HepG2 (cell line): ENCODE results near the gene JSRP1. TPM values are rescaled to one million over a fixed set of nuclear protein-coding genes. Genes with fewer than 3 reads are reported as not detected.
A peak's percentile ranks its signal among the peaks of the same experiment; 100 is the strongest.

Experiments used
- CSRNP2 ChIP-seq: sonication (generic); formaldehyde crosslinking; conservative IDR thresholded peaks from 2 replicates; pipeline ENCODE4 v1.8.0; 2022; ENCODE audit warnings: low read depth, missing genetic modification reagents
- GATA4 ChIP-seq: sonication (generic); IDR thresholded peaks from 2 replicates; pipeline ENCODE4 v1.6.1; 2016; ENCODE audit warnings: antibody characterized with exemption, low read depth, borderline replicate concordance
- GATAD2A ChIP-seq: IDR thresholded peaks from 2 replicates; pipeline ENCODE4 v1.6.1; 2016
- GTF3A ChIP-seq: sonication (generic); formaldehyde crosslinking; conservative IDR thresholded peaks from 2 replicates; pipeline ENCODE4 v1.4.0; 2020; ENCODE audit warnings: mild to moderate bottlenecking, missing genetic modification reagents
- HOXA3 ChIP-seq: sonication (generic); formaldehyde crosslinking; IDR thresholded peaks from 2 replicates; pipeline ENCODE4 v1.5.0; 2020; ENCODE audit warnings: missing genetic modification reagents
- ISL2 ChIP-seq: sonication (generic); formaldehyde crosslinking; IDR thresholded peaks from 2 replicates; pipeline ENCODE4 v1.5.0; 2020; ENCODE audit warnings: missing genetic modification reagents
- MAFF ChIP-seq: IDR thresholded peaks from 2 replicates; pipeline ENCODE4 v1.6.1; 2011; ENCODE audit warnings: low read depth, low read length, improper control_type of control experiment
- MEIS1 ChIP-seq: sonication (generic); formaldehyde crosslinking; IDR thresholded peaks from 2 replicates; pipeline ENCODE4 v1.9.0; 2021; ENCODE audit warnings: mild to moderate bottlenecking, missing genetic modification reagents, moderate library complexity, borderline replicate concordance
- PAXIP1 ChIP-seq: sonication (generic); formaldehyde crosslinking; conservative IDR thresholded peaks from 2 replicates; pipeline ENCODE4 v1.4.0; 2020; ENCODE audit warnings: mild to moderate bottlenecking, missing genetic modification reagents, moderate library complexity
- SNAPC4 ChIP-seq: sonication (generic); formaldehyde crosslinking; IDR thresholded peaks from 2 replicates; pipeline ENCODE4 v1.4.0; 2020; ENCODE audit warnings: mild to moderate bottlenecking, missing genetic modification reagents
- TCF7 ChIP-seq: sonication (generic); IDR thresholded peaks from 2 replicates; pipeline ENCODE4 v1.6.1; 2016; ENCODE audit warnings: antibody characterized with exemption, low read depth
- XBP1 ChIP-seq: sonication (generic); formaldehyde crosslinking; IDR thresholded peaks from 2 replicates; pipeline ENCODE4 v1.5.0; 2020; ENCODE audit warnings: missing genetic modification reagents
- ZBTB46 ChIP-seq: sonication (generic); formaldehyde crosslinking; IDR thresholded peaks from 2 replicates; pipeline ENCODE4 v1.4.0; 2020; ENCODE audit warnings: mild to moderate bottlenecking, missing genetic modification reagents, borderline replicate concordance
- ZFP1 ChIP-seq: IDR thresholded peaks from 2 replicates; pipeline ENCODE4 v1.6.1; 2016
- ZMYM4 ChIP-seq: sonication (generic); formaldehyde crosslinking; IDR thresholded peaks from 2 replicates; pipeline ENCODE4 v1.8.1; 2023; ENCODE audit warnings: mild to moderate bottlenecking, missing genetic modification reagents
- ZNF12 ChIP-seq: sonication (generic); formaldehyde crosslinking; IDR thresholded peaks from 2 replicates; pipeline ENCODE4 v1.5.0; 2020; ENCODE audit warnings: missing genetic modification reagents
- ZNF232 ChIP-seq: sonication (generic); formaldehyde crosslinking; IDR thresholded peaks from 2 replicates; pipeline ENCODE4 v1.4.0; 2020; ENCODE audit warnings: missing genetic modification reagents, borderline replicate concordance
- ZNF446 ChIP-seq: sonication (generic); formaldehyde crosslinking; IDR thresholded peaks from 2 replicates; pipeline ENCODE4 v1.5.0; 2020; ENCODE audit warnings: mild to moderate bottlenecking, missing genetic modification reagents
- ZNF616 ChIP-seq: sonication (generic); formaldehyde crosslinking; IDR thresholded peaks from 2 replicates; pipeline ENCODE4 v1.5.0; 2020; ENCODE audit warnings: low read depth, mild to moderate bottlenecking, missing genetic modification reagents
- ZNF737 ChIP-seq: sonication (generic); formaldehyde crosslinking; IDR thresholded peaks from 2 replicates; pipeline ENCODE4 v1.5.0; 2020; ENCODE audit warnings: missing genetic modification reagents, mild to moderate bottlenecking, borderline replicate concordance
- ZNF766 ChIP-seq: sonication (generic); formaldehyde crosslinking; IDR thresholded peaks from 2 replicates; pipeline ENCODE4 v1.5.0; 2020; ENCODE audit warnings: missing genetic modification reagents, borderline replicate concordance
- polyA plus RNA-seq, 8 experiments: library from polyadenylated mRNA; depleted of rRNA in 3 of 8; stranded (reverse) in 7 of 8; unstranded in 1 of 8; fragments of >200 nt; fragmentation: Illumina TruSeq in 4 of 8; extraction: Trizol in 4 of 8; gene quantifications; 2 replicates each; pipeline versions ENCODE4 v1.2.1 to v1.2.3, GENCODE V29; 2011 to 2016; ENCODE audit warnings: low read depth in 4 of 8, missing spikeins in 1 of 8, mixed read lengths in 1 of 8; ENCODE audit not compliant: insufficient read depth in 1 of 8
- total RNA-seq, 5 experiments: library from RNA; depleted of rRNA; stranded (reverse); fragments of >200 nt; fragmentation: Illumina TruSeq; extraction: Trizol; gene quantifications; 2 replicates each; pipeline ENCODE4 v1.2.3, GENCODE V29; 2016; ENCODE audit warnings: low read depth in 1 of 5

The JSRP1 gene
- total and polyA plus RNA-seq, 2 of the 13 experiments (the other 11 are each of a cell fraction or from before 2014, with no cell fraction given): 0.16 to 0.38 TPM

- TF ChIP-seq TCF7 (no peak), ZNF766 (no peak), ZFP1 (CRISPR knock-in tag) (no peak), ZNF446 (no peak), ZBTB46 (CRISPR knock-in tag) (no peak), PAXIP1 (CRISPR knock-in tag) (peak; percentile 87), ZNF737 (CRISPR knock-in tag) (no peak), ZNF232 (no peak), ZNF12 (CRISPR knock-in tag) (no peak), CSRNP2 (no peak), ZMYM4 (CRISPR knock-in tag) (no peak), ISL2 (no peak), GTF3A (no peak), SNAPC4 (CRISPR knock-in tag) (no peak), MEIS1 (CRISPR knock-in tag) (no peak), MAFF (no peak), GATA4 (no peak), XBP1 (no peak), HOXA3 (CRISPR knock-in tag) (peak; percentile 74), ZNF616 (CRISPR knock-in tag) (no peak), GATAD2A (CRISPR knock-in tag) (peak; percentile 74)
Measured at GRCh38 chr19:2242092-2242537, 14.1 kb downstream of the JSRP1 start (continued).
